H1 (cell line): ENCODE data around the gene PPARA. TPM values are rescaled to one million over a fixed set of nuclear protein-coding genes. Genes with fewer than 3 reads are reported as not detected.

Source experiments
- CHD1 ChIP-seq: IDR thresholded peaks from 2 replicates; pipeline ENCODE4 v1.6.1; 2012; ENCODE audit warnings: low read depth, low read length, improper control_type of control experiment
- CREB1 ChIP-seq: IDR thresholded peaks from 2 replicates; pipeline ENCODE4 v1.6.1; 2012; ENCODE audit warnings: inconsistent platforms
- CTCF ChIP-seq, 3 experiments: IDR thresholded peaks; 1 replicate in 2 of 3; 2 replicates in 1 of 3; pipeline versions ENCODE4 v1.5.1 to v1.6.1; 2011; ENCODE audit warnings: low read length in 3 of 3, mild to moderate bottlenecking in 3 of 3, inconsistent platforms in 2 of 3, low read depth in 1 of 3, moderate library complexity in 1 of 3; ENCODE audit not compliant: insufficient read depth in 1 of 3; ENCODE audit errors: control extremely low read depth in 1 of 3
- RXRA ChIP-seq: IDR thresholded peaks from 2 replicates; pipeline ENCODE4 v1.6.1; 2011; ENCODE audit warnings: low read depth, mild to moderate bottlenecking, low read length, moderate library complexity; ENCODE audit not compliant: insufficient read depth
- polyA plus RNA-seq, 7 experiments: library from polyadenylated mRNA; depleted of rRNA in 3 of 7; stranded (reverse) in 5 of 7; unstranded in 2 of 7; fragments of >200 nt in 5 of 7; fragments of 200-250 nt in 2 of 7; gene quantifications; 1 replicate in 5 of 7; 2 replicates in 1 of 7; 4 replicates in 1 of 7; pipeline versions ENCODE4 v1.2.1 to v1.2.3, GENCODE V29; 2011 to 2013; ENCODE audit warnings: missing spikeins in 2 of 7, mixed read lengths in 2 of 7
- total RNA-seq: library from RNA; stranded (reverse); fragmentation: NEBNext Ultra II Directional; extraction: Animal tissue kit (Norgen Biotek cat#: 25700); gene quantifications from 2 replicates; pipeline ENCODE4 v1.2.1, GENCODE V29; 2021

The PPARA gene
- total and polyA plus RNA-seq, 2 of the 8 experiments (the other 6 are each of a cell fraction or from before 2014, with no cell fraction given) = 3.1 to 8.2 TPM

- TF ChIP-seq RXRA (no peak), CTCF (IDR thresholded peaks at IDR 0.05; ENCODE audit: control extremely low read depth in 1 of 3, insufficient read depth in 1 of 3, low read depth in 1 of 3, low read length in 3 of 3) (no peak), CREB1 (no peak), CHD1 (no peak)
Measured at GRCh38 chr22:46158283-46158682, 8.0 kb downstream of the PPARA start (continued).
